Gastrocnemius medialis (tissue), 4 donors: Measurements from ENCODE around the gene PFKM.

Source experiments
- POLR2A ChIP-seq, 2 donors: fragments of 450-650 bp; IDR thresholded peaks; one replicate each; pipeline ENCODE4 v1.6.1; 2017; ENCODE audit warnings: antibody characterized with exemption in 2 of 2, mild to moderate bottlenecking in 2 of 2, moderate library complexity in 2 of 2
- TF ChIP-seq, protein P1 (sequence below), 5 experiments: fragments of 450-650 bp in 3 of 5; fragments of 200-600 bp in 2 of 5; sonication (generic) in 2 of 5; IDR thresholded peaks in 4 of 5; conservative IDR thresholded peaks in 1 of 5; 1 replicate in 4 of 5; 2 replicates in 1 of 5; pipeline ENCODE4 v1.5.1; 2016 to 2019; ENCODE audit warnings: antibody characterized with exemption in 5 of 5, mild to moderate bottlenecking in 3 of 5, moderate library complexity in 3 of 5

DNA sequence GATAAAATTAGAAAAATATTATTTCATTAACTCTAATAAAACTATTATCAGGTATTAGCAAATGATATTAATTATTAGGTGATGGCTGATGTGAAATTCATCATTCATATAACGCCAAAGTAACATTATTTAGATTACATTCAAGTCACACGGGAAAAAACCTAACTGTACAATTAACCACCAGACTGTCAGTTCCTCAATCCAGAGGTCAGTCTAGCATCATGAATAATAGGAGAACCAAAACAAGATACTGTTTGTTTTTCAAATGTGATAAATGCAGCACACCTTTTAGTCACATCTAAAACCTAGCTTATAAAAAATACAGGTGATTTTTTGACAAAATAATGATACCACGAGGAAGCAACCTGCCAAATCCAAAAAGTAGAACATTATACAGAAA, 32.8 kb upstream of the PFKM start:
- TF ChIP-seq, protein P1, sequence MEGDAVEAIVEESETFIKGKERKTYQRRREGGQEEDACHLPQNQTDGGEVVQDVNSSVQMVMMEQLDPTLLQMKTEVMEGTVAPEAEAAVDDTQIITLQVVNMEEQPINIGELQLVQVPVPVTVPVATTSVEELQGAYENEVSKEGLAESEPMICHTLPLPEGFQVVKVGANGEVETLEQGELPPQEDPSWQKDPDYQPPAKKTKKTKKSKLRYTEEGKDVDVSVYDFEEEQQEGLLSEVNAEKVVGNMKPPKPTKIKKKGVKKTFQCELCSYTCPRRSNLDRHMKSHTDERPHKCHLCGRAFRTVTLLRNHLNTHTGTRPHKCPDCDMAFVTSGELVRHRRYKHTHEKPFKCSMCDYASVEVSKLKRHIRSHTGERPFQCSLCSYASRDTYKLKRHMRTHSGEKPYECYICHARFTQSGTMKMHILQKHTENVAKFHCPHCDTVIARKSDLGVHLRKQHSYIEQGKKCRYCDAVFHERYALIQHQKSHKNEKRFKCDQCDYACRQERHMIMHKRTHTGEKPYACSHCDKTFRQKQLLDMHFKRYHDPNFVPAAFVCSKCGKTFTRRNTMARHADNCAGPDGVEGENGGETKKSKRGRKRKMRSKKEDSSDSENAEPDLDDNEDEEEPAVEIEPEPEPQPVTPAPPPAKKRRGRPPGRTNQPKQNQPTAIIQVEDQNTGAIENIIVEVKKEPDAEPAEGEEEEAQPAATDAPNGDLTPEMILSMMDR (IDR thresholded peaks at IDR 0.05 in 4 of 5, conservative IDR thresholded peaks at IDR 0.05 in 1 of 5) = no peak
- TF ChIP-seq POLR2A (IDR thresholded peaks at IDR 0.05) = no peak
